K562 (cell line): ENCODE measurements around the gene CMIP. TPM values are rescaled to one million over a fixed set of nuclear protein-coding genes. Genes with fewer than 3 reads are reported as not detected.
A peak's percentile ranks its signal among the peaks of the same experiment; 100 is the strongest.

Source experiments
- BRF1 ChIP-seq: IDR thresholded peaks from 3 replicates; pipeline ENCODE4 v1.6.1; 2011; ENCODE audit warnings: borderline replicate concordance, mild to moderate bottlenecking; ENCODE audit not compliant: insufficient read length; ENCODE audit errors: extremely low read depth
- FOXA3 ChIP-seq, 2 experiments: fragments of 450-650 bp in 1 of 2; sonication (generic) in 1 of 2; formaldehyde crosslinking; IDR thresholded peaks in 1 of 2; conservative IDR thresholded peaks in 1 of 2; 2 replicates each; pipeline versions ENCODE4 v1.4.0 to v1.8.0; 2020 to 2022; ENCODE audit warnings: mild to moderate bottlenecking in 2 of 2, missing genetic modification reagents in 1 of 2
- GATA2 ChIP-seq: sonication (generic); formaldehyde crosslinking; IDR thresholded peaks from 2 replicates; pipeline ENCODE4 v1.4.0; 2020; ENCODE audit warnings: mild to moderate bottlenecking, missing genetic modification reagents
- HMG20B ChIP-seq: fragments of 250-450 bp; sonication (Bioruptor Pico); IDR thresholded peaks from 2 replicates; pipeline ENCODE4 v1.5.0; 2021; ENCODE audit warnings: mild to moderate bottlenecking
- MGA ChIP-seq: fragments of 450-650 bp; IDR thresholded peaks from 2 replicates; pipeline ENCODE4 v1.6.1; 2016; ENCODE audit warnings: mild to moderate bottlenecking, moderate library complexity
- POLR2G ChIP-seq: fragments of 200-400 bp; formaldehyde crosslinking; IDR thresholded peaks from 2 replicates; pipeline ENCODE4 v1.6.1; 2017; ENCODE audit warnings: low read depth, mild to moderate bottlenecking, antibody characterized with exemption, low read length, moderate library complexity
- STAT5B ChIP-seq: fragments of 250-450 bp; sonication (Bioruptor Pico); IDR thresholded peaks from 2 replicates; pipeline ENCODE4 v1.8.0; 2021; ENCODE audit warnings: mild to moderate bottlenecking, inconsistent platforms
- TEAD2 ChIP-seq: fragments of 450-650 bp; IDR thresholded peaks from 2 replicates; pipeline ENCODE4 v1.6.1; 2016; ENCODE audit warnings: missing genetic modification characterization, control low read depth, missing compliant biosample characterization
- ZBTB5 ChIP-seq: fragments of 450-650 bp; IDR thresholded peaks from 2 replicates; pipeline ENCODE4 v1.6.1; 2017; ENCODE audit warnings: antibody characterized with exemption
- ZFP36 ChIP-seq: fragments of 150-350 bp; IDR thresholded peaks from 2 replicates; pipeline ENCODE4 v1.6.1; 2018; ENCODE audit warnings: low read length, low read depth; ENCODE audit not compliant: partially characterized antibody
- ZFP91 ChIP-seq: sonication (generic); formaldehyde crosslinking; IDR thresholded peaks from 2 replicates; pipeline ENCODE4 v1.8.0; 2022; ENCODE audit warnings: mild to moderate bottlenecking, missing genetic modification reagents
- ZFX ChIP-seq: sonication (generic); formaldehyde crosslinking; IDR thresholded peaks from 2 replicates; pipeline ENCODE4 v1.8.0; 2022; ENCODE audit warnings: mild to moderate bottlenecking, missing genetic modification reagents, moderate library complexity
- ZNF551 ChIP-seq: fragments of 250-450 bp; sonication (Bioruptor Pico); IDR thresholded peaks from 2 replicates; pipeline ENCODE4 v1.5.0; 2021; ENCODE audit warnings: mild to moderate bottlenecking, moderate library complexity
- ZNF584 ChIP-seq: fragments of 200-800 bp; sonication (Bioruptor generic); IDR thresholded peaks from 2 replicates; pipeline ENCODE4 v1.6.1; 2016; ENCODE audit warnings: low read depth, mild to moderate bottlenecking, missing genetic modification characterization, missing compliant biosample characterization
- polyA plus RNA-seq, 8 experiments: library from polyadenylated mRNA; depleted of rRNA in 4 of 8; stranded (reverse) in 5 of 8; unstranded in 3 of 8; fragments of >200 nt; fragmentation: Nextera tagmentation in 2 of 8; fragmentation: Illumina TruSeq in 1 of 8; extraction: Ambion mirVana in 2 of 8; extraction: Trizol in 1 of 8; gene quantifications; 2 replicates each; pipeline versions ENCODE4 v1.2.1 to v1.2.3, GENCODE V29; 2011 to 2014; ENCODE audit warnings: inconsistent platforms in 1 of 8, missing spikeins in 1 of 8
- total RNA-seq, 7 experiments: library from RNA; depleted of rRNA in 6 of 7; stranded (reverse); fragments of >200 nt in 6 of 7; fragmentation: Illumina TruSeq in 2 of 7; extraction: Trizol in 2 of 7; gene quantifications; 2 replicates each; pipeline versions ENCODE4 v1.2.1 to v1.2.3, GENCODE V29; 2011 to 2021; ENCODE audit warnings: low replicate concordance in 1 of 7

The CMIP gene
- total and polyA plus RNA-seq, 9 of the 15 experiments (the other 6 are each of a cell fraction or from before 2014, with no cell fraction given), result 0.94 to 82.5 (median 10.3) TPM

- TF ChIP-seq MGA, result no peak
- no peak for TF ChIP-seq TEAD2 (tag)
- TF ChIP-seq GATA2, result no peak
- TF ChIP-seq ZNF584 (CRISPR knock-in tag), result no peak
- no peak for TF ChIP-seq ZNF551 (CRISPR knock-in tag)
- no peak for TF ChIP-seq POLR2G
- TF ChIP-seq STAT5B, result no peak
- TF ChIP-seq FOXA3 (CRISPR knock-in tag; conservative IDR thresholded peaks at IDR 0.05 in 1 of 2, IDR thresholded peaks at IDR 0.05 in 1 of 2), result no peak
- no peak for TF ChIP-seq BRF1
- TF ChIP-seq ZFP91, result no peak
- TF ChIP-seq ZFX (CRISPR knock-in tag), result 0 out of 2 replicates have a peak, but pooled peaks have one; percentile 51
- no peak for TF ChIP-seq HMG20B
- TF ChIP-seq ZFP36, result no peak
- TF ChIP-seq ZBTB5, result no peak
Observed at GRCh38 chr16:81526935-81527334, 82.3 kb downstream of the CMIP start (continued).
